HCT116 (cell line): Measurements from ENCODE around the gene HEATR5A. TPM values are rescaled to one million over a fixed set of nuclear protein-coding genes. Genes with fewer than 3 reads are reported as not detected.

Experiments
- ATAC-seq: fragments of 200-7000 bp; cut with Tn5 transposase; 2 replicates; pipeline ENCODE4 v1.9.1; 2020; ENCODE audit warnings: mild to moderate bottlenecking, moderate library complexity
- BruUV-seq: library from RNA; stranded (reverse); fragments of 400-500 nt; replicated peaks from 2 replicates; lab custom pipeline; 2021; lab: Mats Ljungman, UMichigan
- CTCF ChIA-PET: fragments of 300-600 bp; sonication (Branson Sonifier 250); formaldehyde crosslinking; loops from one replicate; lab custom pipeline; 2021; ENCODE audit warnings: antibody characterized with exemption; lab: Charles Lee
- POLR2A ChIA-PET: fragments of 300-600, 350-600 bp; sonication (Branson Sonifier 250); formaldehyde crosslinking; loops from one replicate; lab custom pipeline; 2021; ENCODE audit warnings: antibody characterized with exemption; lab: Charles Lee
- RAD21 ChIA-PET, 2 experiments: fragments of 300-600 bp; sonication (Branson Sonifier 250); formaldehyde crosslinking; loops; one replicate each; lab custom pipeline; 2023; ENCODE audit warnings: low total read pairs in 2 of 2; ENCODE audit not compliant: uncharacterized antibody in 2 of 2, unreplicated experiment in 2 of 2, low non-redundant PET in 1 of 2; lab: Charles Lee
- DNase-seq: peaks from one replicate; pipeline ENCODE4 v3.0.0-alpha.2; 2010; ENCODE audit warnings: low read depth, low spot score
- H2AFZ ChIP-seq: fragments of 200-600 bp; shearing (Covaris generic), sonication (generic); 2 replicates; pipeline ENCODE4 v1.6.1; 2017; ENCODE audit warnings: low read depth, mixed run types, mixed read lengths, antibody characterized with exemption, low read length; ENCODE audit not compliant: poor library complexity, severe bottlenecking
- H3K27ac ChIP-seq: 2 replicates; pipeline ENCODE4 v1.5.1; 2012; ENCODE audit warnings: low read depth, low read length
- H3K27me3 ChIP-seq: fragments of 200-600 bp; sonication (generic); 2 replicates; pipeline ENCODE4 v1.6.1; 2016; ENCODE audit warnings: mixed run types, low read length, mixed read lengths; ENCODE audit not compliant: insufficient read depth
- H3K36me3 ChIP-seq, 2 experiments: fragments of 200-500 bp in 1 of 2; fragments of 200-600 bp in 1 of 2; sonication (Bioruptor generic) in 1 of 2; sonication (generic) in 1 of 2; 2 replicates each; pipeline versions ENCODE4 v1.5.1 to v1.6.1; 2014 to 2016; ENCODE audit warnings: low read length in 2 of 2, inconsistent platforms in 1 of 2, mixed read lengths in 1 of 2, mixed run types in 1 of 2; ENCODE audit not compliant: insufficient read depth in 2 of 2, control insufficient read depth in 1 of 2
- H3K4me1 ChIP-seq, 2 experiments: fragments of 200-600 bp in 1 of 2; sonication (generic) in 1 of 2; 2 replicates each; pipeline versions ENCODE4 v1.5.1 to v1.6.1; 2012 to 2017; ENCODE audit warnings: low read length in 2 of 2, inconsistent platforms in 1 of 2, mild to moderate bottlenecking in 1 of 2, mixed read lengths in 1 of 2, mixed run types in 1 of 2, moderate library complexity in 1 of 2; ENCODE audit not compliant: insufficient read depth in 2 of 2, control insufficient read depth in 1 of 2
- H3K4me2 ChIP-seq: fragments of 200-600 bp; sonication (generic); 2 replicates; pipeline ENCODE4 v1.6.1; 2017; ENCODE audit warnings: mixed run types, low read length, mixed read lengths
- H3K4me3 ChIP-seq, 2 experiments: fragments of 200-600 bp in 1 of 2; sonication (generic) in 1 of 2; replicated peaks in 1 of 2; 2 replicates each; pipeline ENCODE4 v1.5.1; 2011 to 2016; ENCODE audit warnings: low read length in 2 of 2, control low read depth in 1 of 2, low read depth in 1 of 2, mild to moderate bottlenecking in 1 of 2, mixed read lengths in 1 of 2, mixed run types in 1 of 2
- H3K79me2 ChIP-seq: fragments of 200-600 bp; sonication (generic); 2 replicates; pipeline ENCODE4 v1.6.1; 2017; ENCODE audit warnings: mild to moderate bottlenecking, mixed run types, low read length, moderate library complexity, mixed read lengths; ENCODE audit not compliant: insufficient read depth
- H3K9ac ChIP-seq: fragments of 200-600 bp; sonication (generic); 2 replicates; pipeline ENCODE4 v1.6.1; 2016; ENCODE audit warnings: low read length, mixed read lengths
- H3K9me2 ChIP-seq: fragments of 200-600 bp; sonication (generic), shearing (Covaris generic); 2 replicates; pipeline ENCODE4 v1.6.1; 2017; ENCODE audit warnings: mixed run types, mild to moderate bottlenecking, moderate library complexity; ENCODE audit not compliant: insufficient read depth
- H3K9me3 ChIP-seq, 2 experiments: fragments of 200-500 bp in 1 of 2; fragments of 200-600 bp in 1 of 2; sonication (Bioruptor generic) in 1 of 2; sonication (generic) in 1 of 2; 2 replicates each; pipeline ENCODE4 v1.6.1; 2014 to 2017; ENCODE audit warnings: low read length in 2 of 2, mixed read lengths in 2 of 2, inconsistent platforms in 1 of 2, low read depth in 1 of 2, mild to moderate bottlenecking in 1 of 2, mixed run types in 1 of 2, moderate library complexity in 1 of 2; ENCODE audit not compliant: control insufficient read depth in 1 of 2, insufficient read depth in 1 of 2
- H4K20me1 ChIP-seq: fragments of 200-600 bp; sonication (generic), shearing (Covaris generic); 2 replicates; pipeline ENCODE4 v1.6.1; 2017; ENCODE audit warnings: mixed run types, mild to moderate bottlenecking, moderate library complexity; ENCODE audit not compliant: insufficient read depth
- CBX3 ChIP-seq: IDR thresholded peaks from 2 replicates; pipeline ENCODE4 v1.6.1; 2012; ENCODE audit warnings: low read depth
- CEBPB ChIP-seq: IDR thresholded peaks from 2 replicates; pipeline ENCODE4 v1.6.1; 2012; ENCODE audit warnings: low read depth
- CTCF ChIP-seq, 3 experiments: fragments of 200-600 bp in 1 of 3; sonication (generic) in 1 of 3; IDR thresholded peaks in 2 of 3; conservative IDR thresholded peaks in 1 of 3; 2 replicates each; pipeline ENCODE4 v1.5.1; 2012 to 2017; ENCODE audit warnings: low read depth in 2 of 3, low read length in 2 of 3, antibody characterized with exemption in 1 of 3, borderline replicate concordance in 1 of 3, control low read depth in 1 of 3, mild to moderate bottlenecking in 1 of 3, mixed read lengths in 1 of 3, mixed run types in 1 of 3, moderate library complexity in 1 of 3; ENCODE audit not compliant: insufficient read depth in 1 of 3
- EZH2phosphoT487 ChIP-seq: fragments of 200-600 bp; IDR thresholded peaks from 2 replicates; pipeline ENCODE4 v1.6.1; 2018; ENCODE audit warnings: antibody characterized with exemption, borderline replicate concordance
- FOSL1 ChIP-seq: IDR thresholded peaks from 2 replicates; pipeline ENCODE4 v1.6.1; 2012; ENCODE audit warnings: low read depth
- JUND ChIP-seq: IDR thresholded peaks from 2 replicates; pipeline ENCODE4 v1.6.1; 2012
- POLR2AphosphoS5 ChIP-seq: IDR thresholded peaks from 2 replicates; pipeline ENCODE4 v1.6.1; 2011; ENCODE audit warnings: mild to moderate bottlenecking, low read depth, low read length, moderate library complexity
- RAD21 ChIP-seq: IDR thresholded peaks from 2 replicates; pipeline ENCODE4 v1.6.1; 2012; ENCODE audit warnings: low read depth, mild to moderate bottlenecking
- TCF7L2 ChIP-seq: IDR thresholded peaks from 2 replicates; pipeline ENCODE4 v1.7.0; 2011; ENCODE audit warnings: borderline replicate concordance, inconsistent platforms; ENCODE audit not compliant: insufficient read depth, insufficient read length; ENCODE audit errors: extremely low read depth
- YY1 ChIP-seq: IDR thresholded peaks from 2 replicates; pipeline ENCODE4 v1.6.1; 2011; ENCODE audit warnings: low read length, low read depth, moderate library complexity, mild to moderate bottlenecking; ENCODE audit not compliant: insufficient replicate concordance; ENCODE audit errors: extremely low read depth
- ZBTB33 ChIP-seq: IDR thresholded peaks from 2 replicates; pipeline ENCODE4 v1.6.1; 2011; ENCODE audit warnings: mild to moderate bottlenecking, low read length, moderate library complexity; ENCODE audit not compliant: insufficient replicate concordance; ENCODE audit errors: extremely low read depth
- ZFX ChIP-seq: fragments of 450-650 bp; IDR thresholded peaks from 2 replicates; pipeline ENCODE4 v1.6.1; 2017
- intact Hi-C: fragments of 100-400 bp; cut with micrococcal nuclease; formaldehyde crosslinking; loops from 2 replicates; pipeline ENCODE4 v1.10.0; 2022
- total RNA-seq: library from RNA; stranded (reverse); gene quantifications from one replicate; pipeline ENCODE4 v1.2.1, GENCODE V29; 2021; ENCODE audit not compliant: unreplicated experiment
- TF ChIP-seq, protein P1 (sequence below): IDR thresholded peaks from 2 replicates; pipeline ENCODE4 v1.6.1; 2012
- TF ChIP-seq, protein P2 (sequence below): IDR thresholded peaks from 2 replicates; pipeline ENCODE4 v1.6.1; 2012; ENCODE audit warnings: low read depth

HEATR5A gene
- total RNA-seq, 1 experiment from 2014 or later, result 20.9 TPM

DNA sequence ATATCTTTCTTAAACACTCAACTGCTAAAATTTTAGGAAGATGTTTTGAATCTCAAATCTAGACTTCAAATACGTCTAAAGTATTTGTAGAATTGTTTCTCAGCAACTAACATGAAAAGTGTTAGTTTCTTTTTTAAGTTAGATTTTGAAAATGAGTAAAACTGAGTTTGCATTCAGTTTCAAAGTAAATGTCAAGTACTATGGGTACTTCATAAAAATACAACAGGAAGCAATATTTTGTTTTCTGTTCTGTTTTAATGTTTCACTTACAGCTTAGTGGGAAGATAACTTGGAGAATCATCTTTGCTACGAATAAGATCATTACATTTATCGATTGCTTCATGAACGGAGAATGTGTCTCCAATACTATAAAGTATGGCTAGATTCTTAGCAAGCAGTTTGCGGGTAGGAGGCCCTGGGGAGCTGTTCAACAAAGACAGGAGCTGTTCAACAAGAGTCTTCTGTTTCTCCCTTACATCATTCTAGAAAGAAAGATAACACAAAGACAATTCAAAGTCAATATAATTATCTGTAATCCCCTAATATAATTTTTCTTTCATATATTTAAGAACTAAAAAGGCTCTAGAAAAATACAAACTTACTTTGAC lies 20.2 kb downstream of the HEATR5A start:
- ATAC-seq, result no peak
- TF ChIP-seq POLR2AphosphoS5, result no peak
- TF ChIP-seq, protein P1, sequence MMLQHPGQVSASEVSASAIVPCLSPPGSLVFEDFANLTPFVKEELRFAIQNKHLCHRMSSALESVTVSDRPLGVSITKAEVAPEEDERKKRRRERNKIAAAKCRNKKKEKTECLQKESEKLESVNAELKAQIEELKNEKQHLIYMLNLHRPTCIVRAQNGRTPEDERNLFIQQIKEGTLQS, result no peak
- no peak for TF ChIP-seq FOSL1
- TF ChIP-seq ZBTB33, result no peak
- no peak for TF ChIP-seq YY1
- TF ChIP-seq CEBPB, result no peak
- TF ChIP-seq CBX3, result no peak
- no peak for TF ChIP-seq RAD21
- TF ChIP-seq JUND, result no peak
- no peak for TF ChIP-seq ZFX
- TF ChIP-seq TCF7L2, result no peak
- TF ChIP-seq EZH2phosphoT487, result no peak
- TF ChIP-seq, protein P2, sequence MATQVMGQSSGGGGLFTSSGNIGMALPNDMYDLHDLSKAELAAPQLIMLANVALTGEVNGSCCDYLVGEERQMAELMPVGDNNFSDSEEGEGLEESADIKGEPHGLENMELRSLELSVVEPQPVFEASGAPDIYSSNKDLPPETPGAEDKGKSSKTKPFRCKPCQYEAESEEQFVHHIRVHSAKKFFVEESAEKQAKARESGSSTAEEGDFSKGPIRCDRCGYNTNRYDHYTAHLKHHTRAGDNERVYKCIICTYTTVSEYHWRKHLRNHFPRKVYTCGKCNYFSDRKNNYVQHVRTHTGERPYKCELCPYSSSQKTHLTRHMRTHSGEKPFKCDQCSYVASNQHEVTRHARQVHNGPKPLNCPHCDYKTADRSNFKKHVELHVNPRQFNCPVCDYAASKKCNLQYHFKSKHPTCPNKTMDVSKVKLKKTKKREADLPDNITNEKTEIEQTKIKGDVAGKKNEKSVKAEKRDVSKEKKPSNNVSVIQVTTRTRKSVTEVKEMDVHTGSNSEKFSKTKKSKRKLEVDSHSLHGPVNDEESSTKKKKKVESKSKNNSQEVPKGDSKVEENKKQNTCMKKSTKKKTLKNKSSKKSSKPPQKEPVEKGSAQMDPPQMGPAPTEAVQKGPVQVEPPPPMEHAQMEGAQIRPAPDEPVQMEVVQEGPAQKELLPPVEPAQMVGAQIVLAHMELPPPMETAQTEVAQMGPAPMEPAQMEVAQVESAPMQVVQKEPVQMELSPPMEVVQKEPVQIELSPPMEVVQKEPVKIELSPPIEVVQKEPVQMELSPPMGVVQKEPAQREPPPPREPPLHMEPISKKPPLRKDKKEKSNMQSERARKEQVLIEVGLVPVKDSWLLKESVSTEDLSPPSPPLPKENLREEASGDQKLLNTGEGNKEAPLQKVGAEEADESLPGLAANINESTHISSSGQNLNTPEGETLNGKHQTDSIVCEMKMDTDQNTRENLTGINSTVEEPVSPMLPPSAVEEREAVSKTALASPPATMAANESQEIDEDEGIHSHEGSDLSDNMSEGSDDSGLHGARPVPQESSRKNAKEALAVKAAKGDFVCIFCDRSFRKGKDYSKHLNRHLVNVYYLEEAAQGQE, result no peak
- no peak for TF ChIP-seq CTCF (IDR thresholded peaks at IDR 0.05 in 2 of 3, conservative IDR thresholded peaks at IDR 0.05 in 1 of 3; ENCODE audit: borderline replicate concordance in 1 of 3, insufficient read depth in 1 of 3, low read depth in 2 of 3, low read length in 2 of 3)
- DNase-seq, result no peak
- ChIA-PET RAD21 (no interaction called here), CTCF (no interaction called here), POLR2A (interaction anchor here (2.0 kb wide), 1 partner anchor 20 kb away, joined by 9 read pairs; the partner anchor contains the start of gene HEATR5A)
- Histone ChIP-seq H3K9ac (no peak overlapping the region), H4K20me1 (no peaks in the 10 kb centered on the region), H3K9me2 (no peaks in the 10 kb centered on the region), H3K27me3 (no peaks in the 10 kb centered on the region), H3K4me3 (no peak overlapping the region), H2AFZ (no peak overlapping the region), H3K79me2 (no peaks in the 10 kb centered on the region), H3K4me1 (no peaks in the 10 kb centered on the region), H3K4me2 (no peak overlapping the region), H3K27ac (no peak overlapping the region), H3K9me3 (no peaks in the 10 kb centered on the region), H3K36me3 (no peaks in the 10 kb centered on the region)
- BruUV-seq, result no TSS peak
- intact Hi-C loops, result no loop called here
